ENCODE measurements around the gene PDZK1IP1.
"Not testable (repeated sequence)": the region's sequence is repeated elsewhere in the genome, so short reads cannot be mapped to it uniquely, and the experiment has no call there.

Gene PDZK1IP1

GRCh38 chr1:47180603-47181094, 9.2 kb downstream of the PDZK1IP1 start:
- no peak for FAIRE-seq

- no peak for FAIRE-seq
These were observed 9.8 kb downstream of the PDZK1IP1 start for GRCh38 chr1:47179988-47180563.

- peak; percentile 78 for FAIRE-seq
These were observed 10.5 kb downstream of the PDZK1IP1 start for GRCh38 chr1:47179017-47179987.

GRCh38 chr1:47178654-47179016, 11.2 kb downstream of the PDZK1IP1 start:
- FAIRE-seq, result no peak

GRCh38 chr1:47178020-47178419, 11.8 kb downstream of the PDZK1IP1 start:
- no peak for FAIRE-seq

GRCh38 chr1:47175227-47175934, 14.5 kb downstream of the PDZK1IP1 start:
- FAIRE-seq, result no peak

- FAIRE-seq, result no peak
These were observed 15.2 kb downstream of the PDZK1IP1 start for GRCh38 chr1:47174656-47175020.

GRCh38 chr1:47172782-47173181, 17.1 kb downstream of the PDZK1IP1 start:
- FAIRE-seq, result no peak

GRCh38 chr1:47164552-47164951, 25.3 kb downstream of the PDZK1IP1 start:
- no peak for FAIRE-seq

- no peak for FAIRE-seq
These were observed 28.4 kb downstream of the PDZK1IP1 start for GRCh38 chr1:47161298-47162040.

GRCh38 chr1:47160716-47161115, 29.1 kb downstream of the PDZK1IP1 start:
- no peak for FAIRE-seq

- not testable (repeated sequence) for FAIRE-seq
These were observed 31.9 kb downstream of the PDZK1IP1 start for GRCh38 chr1:47157957-47158356.

- not testable (repeated sequence) for FAIRE-seq
These were observed 33.4 kb downstream of the PDZK1IP1 start for GRCh38 chr1:47156457-47156856.

- not testable (repeated sequence) for FAIRE-seq
These were observed 40.7 kb downstream of the PDZK1IP1 start for GRCh38 chr1:47149162-47149561.

GRCh38 chr1:47147047-47147785, 42.6 kb downstream of the PDZK1IP1 start:
- no peak for FAIRE-seq

- not testable (repeated sequence) for FAIRE-seq
These were observed 43.3 kb downstream of the PDZK1IP1 start for GRCh38 chr1:47146495-47146894.

GRCh38 chr1:47143654-47144053, 46.2 kb downstream of the PDZK1IP1 start:
- FAIRE-seq, result not testable (repeated sequence)

GRCh38 chr1:47140358-47140757, 49.5 kb downstream of the PDZK1IP1 start:
- not testable (repeated sequence) for FAIRE-seq

GRCh38 chr1:47137925-47138615, 51.8 kb downstream of the PDZK1IP1 start:
- no peak for FAIRE-seq

GRCh38 chr1:47137198-47137597, 52.6 kb downstream of the PDZK1IP1 start, which contains the start of gene CYP4A22:
TSS of gene CYP4A22 (plus strand) at chr1:47137441. CDS start at chr1:47137486, 45 bp downstream.
- no peak for FAIRE-seq
